Endothelial cell of umbilical vein (primary cell): ENCODE results near the gene NXN. TPM values are rescaled to one million over a fixed set of nuclear protein-coding genes. Genes with fewer than 3 reads are reported as not detected.

Experiments
- BruUV-seq: library from RNA; stranded (reverse); fragments of 400-500 nt; replicated peaks from 2 replicates; lab custom pipeline; 2021; lab: Mats Ljungman, UMichigan
- CTCF ChIA-PET: fragments of 300-600, 350-600 bp; sonication (Branson Sonifier 250); formaldehyde crosslinking; loops from one replicate; lab custom pipeline; 2021; ENCODE audit warnings: antibody characterized with exemption, inconsistent platforms; lab: Charles Lee
- POLR2A ChIA-PET: fragments of 300-600, 350-600 bp; sonication (Branson Sonifier 250); formaldehyde crosslinking; loops from one replicate; lab custom pipeline; 2021; ENCODE audit warnings: antibody characterized with exemption, inconsistent platforms; lab: Charles Lee
- DNase-seq: peaks from one replicate; pipeline ENCODE4 v3.0.0-alpha.2; 2011; ENCODE audit warnings: low read depth, low spot score
- FAIRE-seq: peaks from 2 replicates; lab custom pipeline; 2011; peaks lifted over from hg19 to GRCh38; lab: Jason Lieb, UNC
- H2AFZ ChIP-seq: 2 replicates; pipeline ENCODE4 v1.6.0; 2012; ENCODE audit warnings: low read depth, low read length, control low read depth, inconsistent platforms
- H3K27ac ChIP-seq: 2 replicates; pipeline ENCODE4 v1.5.1; 2011; ENCODE audit warnings: low read depth, mild to moderate bottlenecking, control low read depth, low read length, moderate library complexity; ENCODE audit not compliant: insufficient read depth
- H3K27me3 ChIP-seq, 2 experiments: 2 replicates each; pipeline versions ENCODE4 v1.6.0 to v1.6.1; 2011; ENCODE audit warnings: low read length in 2 of 2, mixed read lengths in 1 of 2; ENCODE audit not compliant: control insufficient read depth in 2 of 2, insufficient read depth in 2 of 2
- H3K36me3 ChIP-seq, 2 experiments: 2 replicates in 1 of 2; 3 replicates in 1 of 2; pipeline ENCODE4 v1.5.1; 2011; ENCODE audit warnings: low read length in 2 of 2, mild to moderate bottlenecking in 1 of 2, moderate library complexity in 1 of 2; ENCODE audit not compliant: control insufficient read depth in 2 of 2, insufficient read depth in 2 of 2; ENCODE audit errors: extremely low read depth in 1 of 2
- H3K4me1 ChIP-seq: 3 replicates; pipeline ENCODE4 v1.5.1; 2011; ENCODE audit warnings: mild to moderate bottlenecking, low read length; ENCODE audit not compliant: control insufficient read depth, insufficient read depth; ENCODE audit errors: extremely low read depth
- H3K4me2 ChIP-seq: 2 replicates; pipeline ENCODE4 v1.6.1; 2011; ENCODE audit warnings: low read length, control low read depth, mixed read lengths; ENCODE audit not compliant: insufficient read depth
- H3K4me3 ChIP-seq, 3 experiments: fragments of 200-600 bp in 1 of 3; sonication (generic), shearing (Covaris generic) in 1 of 3; replicated peaks in 1 of 3; 2 replicates each; pipeline ENCODE4 v1.5.1; 2011 to 2016; ENCODE audit warnings: control low read depth in 3 of 3, low read length in 3 of 3, mild to moderate bottlenecking in 2 of 3, inconsistent platforms in 1 of 3, low read depth in 1 of 3, moderate library complexity in 1 of 3; ENCODE audit not compliant: insufficient read depth in 1 of 3
- H3K79me2 ChIP-seq: 2 replicates; pipeline ENCODE4 v1.6.0; 2012; ENCODE audit warnings: low read length, inconsistent platforms; ENCODE audit not compliant: control insufficient read depth, insufficient read depth
- H3K9ac ChIP-seq: replicated peaks from 2 replicates; pipeline ENCODE3; 2011; ENCODE audit warnings: low read length, control low read depth; ENCODE audit not compliant: insufficient read depth; ENCODE audit errors: extremely low read depth
- H3K9me1 ChIP-seq: replicated peaks from 3 replicates; pipeline ENCODE4 v1.6.0; 2011; ENCODE audit warnings: mild to moderate bottlenecking, low read length; ENCODE audit not compliant: control insufficient read depth, insufficient read depth; ENCODE audit errors: extremely low read depth
- H3K9me3 ChIP-seq: replicated peaks from 2 replicates; pipeline ENCODE4 v1.5.1; 2012; ENCODE audit warnings: low read length, inconsistent platforms; ENCODE audit not compliant: control insufficient read depth, insufficient read depth
- H4K20me1 ChIP-seq: replicated peaks from 2 replicates; pipeline ENCODE3; 2011; ENCODE audit warnings: mild to moderate bottlenecking, low read length; ENCODE audit not compliant: control insufficient read depth, insufficient read depth; ENCODE audit errors: extremely low read depth
- EZH2 ChIP-seq: IDR thresholded peaks from 2 replicates; pipeline ENCODE4 v1.6.1; 2012; ENCODE audit warnings: borderline replicate concordance, low read depth, mild to moderate bottlenecking, moderate library complexity, low read length, inconsistent platforms; ENCODE audit not compliant: severe bottlenecking
- FOS ChIP-seq: IDR thresholded peaks from 2 replicates; pipeline ENCODE4 v1.6.1; 2011; ENCODE audit warnings: mild to moderate bottlenecking, low read length, moderate library complexity, borderline replicate concordance; ENCODE audit not compliant: insufficient read depth
- GATA2 ChIP-seq: IDR thresholded peaks from 2 replicates; pipeline ENCODE4 v1.7.0; 2011; ENCODE audit warnings: low read depth, mild to moderate bottlenecking, moderate library complexity, mixed read lengths, low read length; ENCODE audit not compliant: insufficient read length, insufficient read depth
- JUN ChIP-seq: IDR thresholded peaks from 2 replicates; pipeline ENCODE4 v1.6.1; 2011; ENCODE audit warnings: borderline replicate concordance, low read depth; ENCODE audit not compliant: insufficient read length, insufficient read depth
- MYC ChIP-seq: IDR thresholded peaks from one replicate; pipeline ENCODE4 v1.6.1; 2011; ENCODE audit warnings: mild to moderate bottlenecking, low read depth, low read length
- POLR2A ChIP-seq: IDR thresholded peaks from 2 replicates; pipeline ENCODE4 v1.6.1; 2012; ENCODE audit warnings: low read depth, mild to moderate bottlenecking, control low read depth, low read length
- POLR2AphosphoS5 ChIP-seq: IDR thresholded peaks from 2 replicates; pipeline ENCODE4 v1.6.1; 2012; ENCODE audit warnings: low read depth, mild to moderate bottlenecking, control low read depth, low read length, moderate library complexity; ENCODE audit not compliant: insufficient read depth
- dilution Hi-C: fragments of 300-500 bp; cut with MboI; formaldehyde crosslinking; loops from one replicate; pipeline ENCODE4 v1.15.0; 2019; ENCODE audit warnings: low sequenced_read_pairs; ENCODE audit not compliant: extremely low pct_ligation_motif_present
- intact Hi-C: fragments of 100-400 bp; cut with micrococcal nuclease; formaldehyde crosslinking; loops from one replicate; pipeline ENCODE4 v1.10.0; 2022
- polyA plus RNA-seq, 4 experiments: library from polyadenylated mRNA; depleted of rRNA in 3 of 4; stranded (reverse) in 3 of 4; unstranded in 1 of 4; fragments of >200 nt; gene quantifications; 2 replicates each; pipeline versions ENCODE4 v1.2.1 to v1.2.3, GENCODE V29; 2011 to 2012; ENCODE audit warnings: missing spikeins in 1 of 4
- total RNA-seq: library from RNA; stranded (reverse); gene quantifications from 2 replicates; pipeline ENCODE4 v1.2.3, GENCODE V29; 2021
- TF ChIP-seq, protein P1 (sequence below): IDR thresholded peaks from 2 replicates; pipeline ENCODE4 v1.6.1; 2011; ENCODE audit not compliant: insufficient read depth, insufficient read length
- TF ChIP-seq, protein P2 (sequence below), 2 donors: IDR thresholded peaks; 1 replicate in 1 of 2; 2 replicates in 1 of 2; pipeline ENCODE4 v1.5.1; 2011; ENCODE audit warnings: low read length in 2 of 2, mild to moderate bottlenecking in 2 of 2, moderate library complexity in 2 of 2, control low read depth in 1 of 2, inconsistent platforms in 1 of 2, low read depth in 1 of 2; ENCODE audit not compliant: insufficient read depth in 1 of 2; ENCODE audit errors: extremely low read depth in 1 of 2

NXN gene
- total and polyA plus RNA-seq, 2 donors (not counting 3 experiments of a cell fraction or from before 2014, with no cell fraction given): 69.5 to 77.3 TPM

DNA sequence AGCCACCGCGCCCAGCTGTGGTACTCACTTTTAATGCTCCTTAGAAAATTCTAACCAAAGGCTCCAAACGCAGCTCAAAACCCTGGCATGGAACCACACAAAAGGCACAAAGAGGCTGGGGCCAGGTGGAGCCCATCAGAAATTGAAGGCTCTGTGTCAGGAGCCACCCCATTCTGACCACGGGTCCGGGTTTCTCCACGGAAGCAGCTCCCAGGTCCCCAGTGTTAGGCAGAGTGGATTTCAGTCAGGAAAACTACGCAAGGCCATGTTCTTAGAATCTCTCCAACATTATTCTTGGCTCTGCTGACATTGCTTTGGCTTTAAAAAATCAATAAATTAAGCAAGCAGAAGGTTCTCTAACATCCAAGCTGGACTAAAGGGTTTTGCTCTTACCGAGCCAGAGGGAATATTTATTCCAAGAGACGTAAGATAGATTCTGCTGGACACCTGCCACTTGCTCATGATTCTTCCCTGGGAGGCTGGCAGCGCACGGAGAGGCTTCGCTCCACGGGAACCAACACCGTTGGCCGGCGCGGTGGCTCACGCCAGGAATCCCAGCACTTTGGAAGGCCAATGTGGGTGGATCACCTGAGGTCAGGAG is 93.5 kb downstream of the NXN start:
- no peak overlapping the region for H3K4me3 ChIP-seq
- CTCF ChIA-PET: interaction anchor here (2.1 kb wide), 1 partner anchor 95 kb away, joined by 6 read pairs; no protein-coding TSS in a partner anchor
- H3K79me2 ChIP-seq: no peaks in the 10 kb centered on the region
- no peak overlapping the region for H3K4me2 ChIP-seq
- H4K20me1 ChIP-seq: no peaks in the 10 kb centered on the region
- BruUV-seq: no TSS peak
- H3K9me1 ChIP-seq: no peaks in the 10 kb centered on the region
- POLR2A ChIA-PET: no interaction called here
- intact Hi-C loops: no loop called here
- H3K9me3 ChIP-seq: no peaks in the 10 kb centered on the region
- H3K27me3 ChIP-seq: no peaks in the 10 kb centered on the region
- FAIRE-seq (no peak), DNase-seq (no peak)
- H3K9ac ChIP-seq: no peak overlapping the region
- H3K4me1 ChIP-seq: peaks cover 6% of the 10 kb centered on the region
- dilution Hi-C loops: no loop called here
- H2AFZ ChIP-seq: no peak overlapping the region
- H3K36me3 ChIP-seq: no peaks in the 10 kb centered on the region
- no peak overlapping the region for H3K27ac ChIP-seq
- TF ChIP-seq MYC: no peak

DNA sequence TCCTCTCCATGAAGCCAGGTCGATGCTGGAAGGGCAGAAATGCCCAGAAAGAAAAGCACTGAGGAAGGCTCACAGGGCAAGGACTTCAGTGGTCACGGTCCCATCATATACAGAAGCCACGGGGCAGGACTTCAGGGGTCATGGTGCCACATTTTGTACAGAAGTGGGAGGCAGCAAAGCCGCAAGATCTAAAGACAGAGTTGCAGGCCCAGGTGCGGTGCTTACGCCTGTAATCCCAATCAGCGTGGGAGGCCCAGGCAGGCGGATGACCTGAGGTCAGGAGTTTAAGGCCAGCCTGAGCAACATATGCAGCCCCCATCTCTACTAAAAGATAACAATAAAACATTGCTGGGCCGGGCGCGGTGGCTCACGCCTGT is 96.0 kb downstream of the NXN start:
- Histone ChIP-seq H3K4me1 (peaks cover 23% of the 10 kb centered on the region), H3K27ac (no peak overlapping the region), H3K36me3 (no peaks in the 10 kb centered on the region), H3K79me2 (no peaks in the 10 kb centered on the region), H3K9me3 (no peaks in the 10 kb centered on the region), H3K27me3 (no peaks in the 10 kb centered on the region), H3K4me2 (no peak overlapping the region), H3K9ac (no peak overlapping the region), H3K9me1 (no peaks in the 10 kb centered on the region), H4K20me1 (no peaks in the 10 kb centered on the region), H3K4me3 (no peak overlapping the region), H2AFZ (no peak overlapping the region)
- TF ChIP-seq POLR2A: no peak
- no peak for TF ChIP-seq MYC
- TF ChIP-seq, protein P1, sequence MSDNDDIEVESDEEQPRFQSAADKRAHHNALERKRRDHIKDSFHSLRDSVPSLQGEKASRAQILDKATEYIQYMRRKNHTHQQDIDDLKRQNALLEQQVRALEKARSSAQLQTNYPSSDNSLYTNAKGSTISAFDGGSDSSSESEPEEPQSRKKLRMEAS: no peak
- no peak for TF ChIP-seq EZH2
- TF ChIP-seq JUN: no peak
- TF ChIP-seq, protein P2, sequence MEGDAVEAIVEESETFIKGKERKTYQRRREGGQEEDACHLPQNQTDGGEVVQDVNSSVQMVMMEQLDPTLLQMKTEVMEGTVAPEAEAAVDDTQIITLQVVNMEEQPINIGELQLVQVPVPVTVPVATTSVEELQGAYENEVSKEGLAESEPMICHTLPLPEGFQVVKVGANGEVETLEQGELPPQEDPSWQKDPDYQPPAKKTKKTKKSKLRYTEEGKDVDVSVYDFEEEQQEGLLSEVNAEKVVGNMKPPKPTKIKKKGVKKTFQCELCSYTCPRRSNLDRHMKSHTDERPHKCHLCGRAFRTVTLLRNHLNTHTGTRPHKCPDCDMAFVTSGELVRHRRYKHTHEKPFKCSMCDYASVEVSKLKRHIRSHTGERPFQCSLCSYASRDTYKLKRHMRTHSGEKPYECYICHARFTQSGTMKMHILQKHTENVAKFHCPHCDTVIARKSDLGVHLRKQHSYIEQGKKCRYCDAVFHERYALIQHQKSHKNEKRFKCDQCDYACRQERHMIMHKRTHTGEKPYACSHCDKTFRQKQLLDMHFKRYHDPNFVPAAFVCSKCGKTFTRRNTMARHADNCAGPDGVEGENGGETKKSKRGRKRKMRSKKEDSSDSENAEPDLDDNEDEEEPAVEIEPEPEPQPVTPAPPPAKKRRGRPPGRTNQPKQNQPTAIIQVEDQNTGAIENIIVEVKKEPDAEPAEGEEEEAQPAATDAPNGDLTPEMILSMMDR (IDR thresholded peaks at IDR 0.05; ENCODE audit: extremely low read depth in 1 of 2, insufficient read depth in 1 of 2, low read depth in 1 of 2, low read length in 2 of 2): no peak
- TF ChIP-seq GATA2: no peak
- no peak for TF ChIP-seq FOS
- no peak for TF ChIP-seq POLR2AphosphoS5
- POLR2A ChIA-PET: no interaction called here
- no TSS peak for BruUV-seq
- DNase-seq (no peak), FAIRE-seq (no peak)
- CTCF ChIA-PET: interaction anchor here (1.2 to 1.7 kb wide), 3 partner anchors 10 to 97 kb away, joined by 3 to 4 read pairs (median 4); no protein-coding TSS in a partner anchor
- intact Hi-C loops (no loop called here), dilution Hi-C loops (no loop called here)
